Ascending aorta (tissue), 2 donors: ENCODE data around the gene KAZN. TPM values are rescaled to one million over a fixed set of nuclear protein-coding genes. Genes with fewer than 3 reads are reported as not detected.

Experiments used
- DNase-seq, 2 donors: peaks; one replicate each; pipeline ENCODE4 v3.0.0-alpha.2; 2019; ENCODE audit warnings: low spot score in 2 of 2
- H3K27ac ChIP-seq, 2 donors: fragments of 200-600 bp; sonication (generic); one replicate each; pipeline ENCODE4 v1.5.1; 2016 to 2017; ENCODE audit warnings: mild to moderate bottlenecking in 1 of 2
- H3K27me3 ChIP-seq: fragments of 200-600 bp; sonication (generic); one replicate; pipeline ENCODE4 v1.5.1; 2017
- H3K36me3 ChIP-seq, 2 donors: fragments of 200-600 bp; sonication (generic); one replicate each; pipeline ENCODE4 v1.5.1; 2016
- H3K4me1 ChIP-seq, 2 donors: fragments of 200-600 bp; sonication (generic); one replicate each; pipeline ENCODE4 v1.5.1; 2016 to 2017; ENCODE audit warnings: mild to moderate bottlenecking in 1 of 2
- H3K4me3 ChIP-seq, 2 donors: fragments of 200-600 bp; sonication (generic); one replicate each; pipeline ENCODE4 v1.5.1; 2016 to 2017; ENCODE audit warnings: mild to moderate bottlenecking in 1 of 2
- H3K9me3 ChIP-seq, 2 donors: fragments of 200-600 bp; sonication (generic); one replicate each; pipeline ENCODE4 v1.5.1; 2016
- CTCF ChIP-seq, 3 experiments: fragments of 200-600 bp in 2 of 3; fragments of 450-650 bp in 1 of 3; sonication (generic) in 2 of 3; IDR thresholded peaks; one replicate each; pipeline ENCODE4 v1.5.1; 2016 to 2019; ENCODE audit warnings: antibody characterized with exemption in 3 of 3, mild to moderate bottlenecking in 1 of 3, moderate library complexity in 1 of 3
- intact Hi-C: fragments of 100-400 bp; cut with DNase I; formaldehyde crosslinking; loops from one replicate; pipeline ENCODE4 v1.15.1; 2023
- total RNA-seq: library from RNA; depleted of rRNA; stranded (reverse); fragments of >200 nt; gene quantifications from one replicate; pipeline ENCODE4 v1.1.0, GENCODE V29; 2016

Gene KAZN
- total RNA-seq, 1 donor from 2014 or later = 58.5 TPM

- Histone ChIP-seq H3K36me3 (no peaks in the 10 kb centered on the region), H3K4me1 (no peaks in the 10 kb centered on the region), H3K4me3 (no peak overlapping the region), H3K27me3 (no peaks in the 10 kb centered on the region), H3K27ac (no peak overlapping the region), H3K9me3 (no peaks in the 10 kb centered on the region)
- no peak for DNase-seq
- TF ChIP-seq CTCF (IDR thresholded peaks at IDR 0.05) = no peak
- intact Hi-C loops = no loop called here
These were observed 67.9 kb downstream of the KAZN start for GRCh38 chr1:14666373-14666772.

GRCh38 chr1:14666962-14667650 lies 68.6 kb downstream of the KAZN start:
- no peak for DNase-seq
- no peak overlapping the region for H3K4me3 ChIP-seq
- no peak for TF ChIP-seq CTCF (IDR thresholded peaks at IDR 0.05)
- H3K4me1 ChIP-seq = no peaks in the 10 kb centered on the region
- H3K36me3 ChIP-seq = no peaks in the 10 kb centered on the region
- no peak overlapping the region for H3K27ac ChIP-seq
- intact Hi-C loops = no loop called here
- H3K9me3 ChIP-seq = no peaks in the 10 kb centered on the region
- H3K27me3 ChIP-seq = no peaks in the 10 kb centered on the region

- Histone ChIP-seq H3K9me3 (no peaks in the 10 kb centered on the region), H3K27ac (no peak overlapping the region), H3K36me3 (no peaks in the 10 kb centered on the region), H3K4me1 (no peaks in the 10 kb centered on the region), H3K27me3 (no peaks in the 10 kb centered on the region), H3K4me3 (no peak overlapping the region)
- DNase-seq = no peak
- intact Hi-C loops = no loop called here
- no peak for TF ChIP-seq CTCF (IDR thresholded peaks at IDR 0.05)
These were observed 69.1 kb downstream of the KAZN start for GRCh38 chr1:14667651-14667984.

GRCh38 chr1:14668538-14668937 lies 70.1 kb downstream of the KAZN start:
- Histone ChIP-seq H3K4me1 (no peaks in the 10 kb centered on the region), H3K4me3 (no peak overlapping the region), H3K9me3 (no peaks in the 10 kb centered on the region), H3K36me3 (no peaks in the 10 kb centered on the region), H3K27ac (no peak overlapping the region), H3K27me3 (no peaks in the 10 kb centered on the region)
- intact Hi-C loops = no loop called here
- TF ChIP-seq CTCF (IDR thresholded peaks at IDR 0.05) = no peak
- no peak for DNase-seq

GRCh38 chr1:14672005-14672404 lies 73.5 kb downstream of the KAZN start:
- Histone ChIP-seq H3K27ac (no peak overlapping the region), H3K27me3 (no peaks in the 10 kb centered on the region), H3K4me1 (no peaks in the 10 kb centered on the region), H3K36me3 (no peaks in the 10 kb centered on the region), H3K9me3 (no peaks in the 10 kb centered on the region), H3K4me3 (no peak overlapping the region)
- intact Hi-C loops = no loop called here
- TF ChIP-seq CTCF (IDR thresholded peaks at IDR 0.05) = no peak
- DNase-seq = no peak

GRCh38 chr1:14674030-14674429 lies 75.5 kb downstream of the KAZN start:
- no peaks in the 10 kb centered on the region for H3K4me1 ChIP-seq
- intact Hi-C loops = no loop called here
- H3K36me3 ChIP-seq = no peaks in the 10 kb centered on the region

More at GRCh38 chr1:14674030-14674429, 75.5 kb downstream of the KAZN start:
- Histone ChIP-seq H3K27me3 (no peaks in the 10 kb centered on the region), H3K9me3 (no peaks in the 10 kb centered on the region), H3K27ac (no peak overlapping the region), H3K4me3 (no peak overlapping the region)
- DNase-seq = no peak
- TF ChIP-seq CTCF (IDR thresholded peaks at IDR 0.05) = no peak
